Measurements from ENCODE around the gene AP2M1. TPM values are rescaled to one million over a fixed set of nuclear protein-coding genes. Genes with fewer than 3 reads are reported as not detected.

The AP2M1 gene
- total RNA-seq, 2 experiments from 2014 or later, result 147 to 158 TPM

- DNase-seq (ENCODE audit: low spot score), result no peak
- TF ChIP-seq, protein P1, sequence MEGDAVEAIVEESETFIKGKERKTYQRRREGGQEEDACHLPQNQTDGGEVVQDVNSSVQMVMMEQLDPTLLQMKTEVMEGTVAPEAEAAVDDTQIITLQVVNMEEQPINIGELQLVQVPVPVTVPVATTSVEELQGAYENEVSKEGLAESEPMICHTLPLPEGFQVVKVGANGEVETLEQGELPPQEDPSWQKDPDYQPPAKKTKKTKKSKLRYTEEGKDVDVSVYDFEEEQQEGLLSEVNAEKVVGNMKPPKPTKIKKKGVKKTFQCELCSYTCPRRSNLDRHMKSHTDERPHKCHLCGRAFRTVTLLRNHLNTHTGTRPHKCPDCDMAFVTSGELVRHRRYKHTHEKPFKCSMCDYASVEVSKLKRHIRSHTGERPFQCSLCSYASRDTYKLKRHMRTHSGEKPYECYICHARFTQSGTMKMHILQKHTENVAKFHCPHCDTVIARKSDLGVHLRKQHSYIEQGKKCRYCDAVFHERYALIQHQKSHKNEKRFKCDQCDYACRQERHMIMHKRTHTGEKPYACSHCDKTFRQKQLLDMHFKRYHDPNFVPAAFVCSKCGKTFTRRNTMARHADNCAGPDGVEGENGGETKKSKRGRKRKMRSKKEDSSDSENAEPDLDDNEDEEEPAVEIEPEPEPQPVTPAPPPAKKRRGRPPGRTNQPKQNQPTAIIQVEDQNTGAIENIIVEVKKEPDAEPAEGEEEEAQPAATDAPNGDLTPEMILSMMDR (conservative IDR thresholded peaks at IDR 0.05; ENCODE audit: low read length), result no peak
- TF ChIP-seq EZH2phosphoT487 (IDR thresholded peaks at IDR 0.05; ENCODE audit: borderline replicate concordance, low read depth, low read length), result no peak
- H3K4me1 ChIP-seq (ENCODE audit: insufficient read depth, low read length, poor library complexity, severe bottlenecking), result no peaks in the 10 kb centered on the region
- no peak overlapping the region for H3K4me3 ChIP-seq (ENCODE audit: low read depth, low read length, poor library complexity, severe bottlenecking)
- H3K9me3 ChIP-seq (ENCODE audit: low read length), result no peaks in the 10 kb centered on the region
- peaks cover 54% of the 10 kb centered on the region for H3K36me3 ChIP-seq (ENCODE audit: insufficient read depth, low read length)
- no peak overlapping the region for H3K27ac ChIP-seq (ENCODE audit: low read depth, low read length, poor library complexity, severe bottlenecking)
- H4K20me1 ChIP-seq (ENCODE audit: insufficient read depth, low read length), result no peaks in the 10 kb centered on the region
- no TSS peak for BruUV-seq (replicated peaks)
- H3K4me2 ChIP-seq (ENCODE audit: low read length), result no peak overlapping the region
- H2AFZ ChIP-seq (ENCODE audit: low read length), result no peak overlapping the region
- H3K9me2 ChIP-seq (ENCODE audit: insufficient read depth, low read length), result no peaks in the 10 kb centered on the region
- intact Hi-C loops (cut with micrococcal nuclease; ENCODE audit: unreplicated experiment), result no loop called here
- POLR2A ChIA-PET, result interaction anchor here (0.9 kb wide), 1 partner anchor 9 kb away, joined by 4 read pairs; no protein-coding TSS in a partner anchor
- H3K79me2 ChIP-seq (ENCODE audit: insufficient read depth, low read depth, low read length), result peaks cover 5% of the 10 kb centered on the region; the same call in 1 of the 2 replicates
- CTCF ChIA-PET (ENCODE audit: unreplicated experiment), result interaction anchor here (0.5 kb wide), 1 partner anchor 9 kb away, joined by 8 read pairs; no protein-coding TSS in a partner anchor
Measured at GRCh38 chr3:184164648-184165330, 9.9 kb upstream of the AP2M1 start.

DNA sequence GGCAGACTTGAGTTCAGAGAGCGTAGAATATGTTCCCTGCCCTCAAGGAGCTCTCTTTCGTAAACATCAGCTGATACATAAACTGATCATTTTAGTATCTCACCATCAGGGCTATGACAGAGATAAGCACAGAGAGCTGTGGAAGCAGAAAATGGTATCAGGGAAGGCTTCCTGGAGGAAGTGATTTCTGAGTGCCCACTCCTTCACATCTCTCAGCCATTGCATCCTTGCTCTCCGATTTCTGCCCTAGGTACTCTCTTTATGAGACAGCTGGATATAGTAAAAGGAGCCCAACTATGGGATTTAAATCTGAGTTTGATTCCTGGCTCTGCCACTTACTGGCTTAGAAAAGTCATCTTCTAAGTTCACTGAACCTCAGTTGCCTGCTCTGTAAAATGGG, 9.1 kb upstream of the AP2M1 start:
- Histone ChIP-seq H2AFZ (ENCODE audit: low read length) (no peak overlapping the region), H4K20me1 (ENCODE audit: insufficient read depth, low read length) (no peaks in the 10 kb centered on the region), H3K4me2 (ENCODE audit: low read length) (no peak overlapping the region), H3K9me3 (ENCODE audit: low read length) (no peaks in the 10 kb centered on the region), H3K27ac (ENCODE audit: low read depth, low read length, poor library complexity, severe bottlenecking) (no peak overlapping the region), H3K4me3 (ENCODE audit: low read depth, low read length, poor library complexity, severe bottlenecking) (no peak overlapping the region), H3K9me2 (ENCODE audit: insufficient read depth, low read length) (no peaks in the 10 kb centered on the region), H3K79me2 (ENCODE audit: insufficient read depth, low read depth, low read length) (no peaks in the 10 kb centered on the region), H3K36me3 (ENCODE audit: insufficient read depth, low read length) (peaks cover 54% of the 10 kb centered on the region), H3K4me1 (ENCODE audit: insufficient read depth, low read length, poor library complexity, severe bottlenecking) (no peaks in the 10 kb centered on the region)
- BruUV-seq (replicated peaks), result no TSS peak
- ChIA-PET POLR2A (interaction anchor here (0.9 kb wide), 1 partner anchor 8 kb away, joined by 4 read pairs; no protein-coding TSS in a partner anchor), CTCF (ENCODE audit: unreplicated experiment) (no interaction called here)
- no peak for TF ChIP-seq EZH2phosphoT487 (IDR thresholded peaks at IDR 0.05; ENCODE audit: borderline replicate concordance, low read depth, low read length)
- TF ChIP-seq, protein P1 (conservative IDR thresholded peaks at IDR 0.05; ENCODE audit: low read length), result no peak
- no peak for DNase-seq (ENCODE audit: low spot score)
- intact Hi-C loops (cut with micrococcal nuclease; ENCODE audit: unreplicated experiment), result no loop called here

DNA sequence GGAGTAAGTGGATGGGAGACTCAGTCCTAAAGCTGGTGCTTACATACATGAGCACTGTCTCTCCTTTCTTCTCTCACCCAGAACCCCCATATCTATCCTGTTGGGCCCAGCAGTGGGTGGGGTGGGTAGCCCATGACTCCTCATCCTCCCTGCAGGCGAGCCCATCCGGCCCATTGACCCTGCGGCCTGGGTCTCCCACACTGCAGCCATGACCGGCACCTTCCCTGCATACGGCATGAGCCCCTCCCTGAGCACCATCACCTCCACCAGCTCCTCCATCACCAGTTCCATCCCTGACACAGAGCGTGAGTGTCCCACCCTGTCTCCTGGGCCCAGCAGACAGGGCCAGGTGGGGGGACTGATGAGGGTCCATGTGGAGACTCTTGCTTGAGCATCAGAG, 8.0 kb upstream of the AP2M1 start:
- no peak for DNase-seq (ENCODE audit: low spot score)
- ChIA-PET CTCF (ENCODE audit: unreplicated experiment) (no interaction called here), POLR2A (no interaction called here)
- no peaks in the 10 kb centered on the region for H4K20me1 ChIP-seq (ENCODE audit: insufficient read depth, low read length)
- H3K9me3 ChIP-seq (ENCODE audit: low read length), result no peaks in the 10 kb centered on the region
- no peak overlapping the region for H2AFZ ChIP-seq (ENCODE audit: low read length)
- peaks cover 60% of the 10 kb centered on the region for H3K36me3 ChIP-seq (ENCODE audit: insufficient read depth, low read length)
- H3K4me1 ChIP-seq (ENCODE audit: insufficient read depth, low read length, poor library complexity, severe bottlenecking), result no peaks in the 10 kb centered on the region
- H3K79me2 ChIP-seq (ENCODE audit: insufficient read depth, low read depth, low read length), result no peaks in the 10 kb centered on the region
- H3K4me3 ChIP-seq (ENCODE audit: low read depth, low read length, poor library complexity, severe bottlenecking), result no peak overlapping the region
- H3K27ac ChIP-seq (ENCODE audit: low read depth, low read length, poor library complexity, severe bottlenecking), result no peak overlapping the region
- H3K9me2 ChIP-seq (ENCODE audit: insufficient read depth, low read length), result no peaks in the 10 kb centered on the region
- no peak overlapping the region for H3K4me2 ChIP-seq (ENCODE audit: low read length)
- no peak for TF ChIP-seq EZH2phosphoT487 (IDR thresholded peaks at IDR 0.05; ENCODE audit: borderline replicate concordance, low read depth, low read length)
- TF ChIP-seq, protein P1 (conservative IDR thresholded peaks at IDR 0.05; ENCODE audit: low read length), result no peak
- intact Hi-C loops (cut with micrococcal nuclease; ENCODE audit: unreplicated experiment), result no loop called here
- no TSS peak for BruUV-seq (replicated peaks)
